Inflammatory macrophage treated with lipopolysaccharide for 1 hour (primary cell): Measurements from ENCODE around the gene WDR36.
"Not testable (repeated sequence)": the region's sequence is repeated elsewhere in the genome, so short reads cannot be mapped to it uniquely, and the experiment has no call there.

Experiments
- DNase-seq, 2 donors: peaks; one replicate each; pipeline ENCODE4 v3.0.0-alpha.2; 2020 to 2022

WDR36 gene

GRCh38 chr5:111138096-111138495, 45.9 kb downstream of the WDR36 start:
- DNase-seq = peak; percentile 39 to 59

GRCh38 chr5:111141471-111141870, 49.3 kb downstream of the WDR36 start:
- not testable (repeated sequence) for DNase-seq

GRCh38 chr5:111142932-111143331, 50.8 kb downstream of the WDR36 start:
- no peak for DNase-seq

- DNase-seq = no peak
Observed at GRCh38 chr5:111143910-111144309, 51.8 kb downstream of the WDR36 start.

- peak in 1 of 2 donors; percentile 17 for DNase-seq
Observed at GRCh38 chr5:111144352-111144930, 52.3 kb downstream of the WDR36 start.

- no peak for DNase-seq
Observed at GRCh38 chr5:111146053-111146452, 53.9 kb downstream of the WDR36 start.

GRCh38 chr5:111147502-111147901, 55.4 kb downstream of the WDR36 start:
- DNase-seq = no peak

- no peak for DNase-seq
Observed at GRCh38 chr5:111151998-111152397, 59.9 kb downstream of the WDR36 start.

GRCh38 chr5:111153483-111153882, 61.3 kb downstream of the WDR36 start:
- DNase-seq = no peak

- DNase-seq = no peak
Observed at GRCh38 chr5:111153945-111154344, 61.8 kb downstream of the WDR36 start.

GRCh38 chr5:111158105-111158744, 66.1 kb downstream of the WDR36 start:
- peak; percentile 42 to 92 for DNase-seq

GRCh38 chr5:111159845-111160244, 67.7 kb downstream of the WDR36 start:
- no peak for DNase-seq

GRCh38 chr5:111163000-111163399, 70.9 kb downstream of the WDR36 start:
- no peak for DNase-seq

- no peak for DNase-seq
Observed at GRCh38 chr5:111165058-111165457, 72.9 kb downstream of the WDR36 start.

- DNase-seq = no peak
Observed at GRCh38 chr5:111167551-111167950, 75.4 kb downstream of the WDR36 start.

- no peak for DNase-seq
Observed at GRCh38 chr5:111168608-111169007, 76.5 kb downstream of the WDR36 start.

GRCh38 chr5:111169269-111169668, 77.1 kb downstream of the WDR36 start:
- no peak for DNase-seq

GRCh38 chr5:111170279-111170678, 78.1 kb downstream of the WDR36 start:
- DNase-seq = no peak

GRCh38 chr5:111172504-111172903, 80.4 kb downstream of the WDR36 start:
- no peak for DNase-seq

- no peak for DNase-seq
Observed at GRCh38 chr5:111173476-111173875, 81.3 kb downstream of the WDR36 start.
